PC-9 (cell line): Measurements from ENCODE around the gene DCLRE1C. TPM values are rescaled to one million over a fixed set of nuclear protein-coding genes. Genes with fewer than 3 reads are reported as not detected.

Source experiments
- BruUV-seq: library from RNA; stranded (reverse); fragments of 400-500 nt; replicated peaks from 2 replicates; lab custom pipeline; 2021; lab: Mats Ljungman, UMichigan
- CTCF ChIA-PET: fragments of 300-600 bp; sonication (Branson Sonifier 250); formaldehyde crosslinking; loops from one replicate; lab custom pipeline; 2022; ENCODE audit warnings: antibody characterized with exemption; lab: Charles Lee
- POLR2A ChIA-PET: fragments of 300-600 bp; sonication (Branson Sonifier 250); formaldehyde crosslinking; loops from one replicate; lab custom pipeline; 2022; ENCODE audit warnings: antibody characterized with exemption; ENCODE audit not compliant: unreplicated experiment; lab: Charles Lee
- DNase-seq, 2 experiments: peaks; one replicate each; pipeline versions ENCODE4 v3.0.0 to v3.0.0-alpha.2; 2015 to 2022; ENCODE audit warnings: mixed read lengths in 1 of 2
- H2AFZ ChIP-seq: fragments of 200-600 bp; sonication (generic); 2 replicates; pipeline ENCODE4 v1.8.1; 2017; ENCODE audit warnings: antibody characterized with exemption
- H3F3A ChIP-seq: fragments of 200-600 bp; sonication (generic); 2 replicates; pipeline ENCODE4 v1.8.1; 2017; ENCODE audit warnings: antibody characterized with exemption, mild to moderate bottlenecking, low read depth; ENCODE audit not compliant: insufficient read depth
- H3K27ac ChIP-seq: fragments of 200-600 bp; sonication (generic); 2 replicates; pipeline ENCODE4 v1.6.1; 2016; ENCODE audit warnings: mixed run types
- H3K27me3 ChIP-seq: fragments of 200-600 bp; sonication (generic); 2 replicates; pipeline ENCODE4 v1.6.1; 2016; ENCODE audit warnings: low read depth, mixed run types; ENCODE audit not compliant: insufficient read depth
- H3K36me3 ChIP-seq: fragments of 200-600 bp; sonication (generic); 2 replicates; pipeline ENCODE4 v1.6.1; 2016; ENCODE audit warnings: low read depth, mixed run types
- H3K4me1 ChIP-seq: fragments of 200-600 bp; sonication (generic); replicated peaks from 2 replicates; pipeline ENCODE4 v1.6.1; 2016; ENCODE audit warnings: mixed run types; ENCODE audit not compliant: insufficient read depth
- H3K4me2 ChIP-seq: fragments of 200-600 bp; sonication (generic); 2 replicates; pipeline ENCODE4 v1.6.1; 2017; ENCODE audit warnings: mixed run types
- H3K4me3 ChIP-seq: fragments of 200-600 bp; sonication (generic); 2 replicates; pipeline ENCODE4 v1.6.1; 2016; ENCODE audit warnings: mixed run types
- H3K79me2 ChIP-seq: fragments of 200-600 bp; sonication (generic); 2 replicates; pipeline ENCODE4 v1.6.1; 2017; ENCODE audit warnings: low read depth, mixed run types
- H3K9me2 ChIP-seq: fragments of 200-600 bp; sonication (generic); 2 replicates; pipeline ENCODE4 v1.8.1; 2017; ENCODE audit warnings: mild to moderate bottlenecking; ENCODE audit not compliant: insufficient read depth
- H3K9me3 ChIP-seq: fragments of 200-600 bp; sonication (generic); 2 replicates; pipeline ENCODE4 v1.8.1; 2016; ENCODE audit warnings: low read depth; ENCODE audit not compliant: insufficient read depth
- H4K20me1 ChIP-seq: fragments of 200-600 bp; sonication (generic); 2 replicates; pipeline ENCODE4 v1.8.1; 2017; ENCODE audit not compliant: insufficient read depth
- EZH2 ChIP-seq: fragments of 200-600 bp; sonication (generic); IDR thresholded peaks from 2 replicates; pipeline ENCODE4 v1.8.0; 2017; ENCODE audit warnings: antibody characterized with exemption, low read depth
- intact Hi-C: fragments of 100-400 bp; cut with micrococcal nuclease; formaldehyde crosslinking; loops from one replicate; pipeline ENCODE4 v1.10.0; 2022; ENCODE audit not compliant: unreplicated experiment
- total RNA-seq: library from RNA; stranded (reverse); gene quantifications from 2 replicates; pipeline ENCODE4 v1.2.3, GENCODE V29; 2021
- TF ChIP-seq, protein P1 (sequence below): fragments of 200-600 bp; sonication (generic); conservative IDR thresholded peaks from 2 replicates; pipeline ENCODE4 v1.6.1; 2017; ENCODE audit warnings: mixed run types, antibody characterized with exemption, mild to moderate bottlenecking, moderate library complexity

Gene DCLRE1C
- total RNA-seq, 1 experiment from 2014 or later: 14.0 TPM

- H4K20me1 ChIP-seq: no peaks in the 10 kb centered on the region
- no peak for TF ChIP-seq EZH2
- TF ChIP-seq, protein P1, sequence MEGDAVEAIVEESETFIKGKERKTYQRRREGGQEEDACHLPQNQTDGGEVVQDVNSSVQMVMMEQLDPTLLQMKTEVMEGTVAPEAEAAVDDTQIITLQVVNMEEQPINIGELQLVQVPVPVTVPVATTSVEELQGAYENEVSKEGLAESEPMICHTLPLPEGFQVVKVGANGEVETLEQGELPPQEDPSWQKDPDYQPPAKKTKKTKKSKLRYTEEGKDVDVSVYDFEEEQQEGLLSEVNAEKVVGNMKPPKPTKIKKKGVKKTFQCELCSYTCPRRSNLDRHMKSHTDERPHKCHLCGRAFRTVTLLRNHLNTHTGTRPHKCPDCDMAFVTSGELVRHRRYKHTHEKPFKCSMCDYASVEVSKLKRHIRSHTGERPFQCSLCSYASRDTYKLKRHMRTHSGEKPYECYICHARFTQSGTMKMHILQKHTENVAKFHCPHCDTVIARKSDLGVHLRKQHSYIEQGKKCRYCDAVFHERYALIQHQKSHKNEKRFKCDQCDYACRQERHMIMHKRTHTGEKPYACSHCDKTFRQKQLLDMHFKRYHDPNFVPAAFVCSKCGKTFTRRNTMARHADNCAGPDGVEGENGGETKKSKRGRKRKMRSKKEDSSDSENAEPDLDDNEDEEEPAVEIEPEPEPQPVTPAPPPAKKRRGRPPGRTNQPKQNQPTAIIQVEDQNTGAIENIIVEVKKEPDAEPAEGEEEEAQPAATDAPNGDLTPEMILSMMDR: no peak
- peak overlapping the region; percentile 97 for H3K27ac ChIP-seq
- BruUV-seq: no TSS peak
- intact Hi-C loops: loop anchor here (1.0 to 5.0 kb wide), 4 partner anchors 78 to 212 kb away; partner anchors contain the start of genes NMT2, RPP38 and SUV39H2
- peaks cover 14% of the 10 kb centered on the region for H3K4me1 ChIP-seq
- peaks cover 24% of the 10 kb centered on the region for H3K79me2 ChIP-seq
- ChIA-PET POLR2A (interaction anchor here (0.5 to 1.0 kb wide), 3 partner anchors 48 to 213 kb away, joined by 3 to 4 read pairs (median 3); partner anchors contain the start of gene NMT2), CTCF (interaction anchor here (0.5 kb wide), 1 partner anchor 37 kb away, joined by 3 read pairs; no protein-coding TSS in a partner anchor)
- H3K9me2 ChIP-seq: no peaks in the 10 kb centered on the region
- H3K4me2 ChIP-seq: peak overlapping the region; percentile 97
- peaks cover 25% of the 10 kb centered on the region for H3F3A ChIP-seq
- no peaks in the 10 kb centered on the region for H3K36me3 ChIP-seq
- no peaks in the 10 kb centered on the region for H3K9me3 ChIP-seq
- no peak for DNase-seq
- no peaks in the 10 kb centered on the region for H3K27me3 ChIP-seq
- peak overlapping the region; percentile 79 for H2AFZ ChIP-seq
- H3K4me3 ChIP-seq: peak overlapping the region; percentile 93
Measured at GRCh38 chr10:14954934-14955333, 1.0 kb upstream of the DCLRE1C start.

- no peak for DNase-seq
- peak overlapping the region; percentile 97 for H2AFZ ChIP-seq
- H3K4me2 ChIP-seq: peak overlapping the region; percentile 97
- H3K4me1 ChIP-seq: peaks cover 14% of the 10 kb centered on the region
- no peaks in the 10 kb centered on the region for H4K20me1 ChIP-seq
- peak overlapping the region; percentile 97 for H3K27ac ChIP-seq
- H3K79me2 ChIP-seq: peaks cover 24% of the 10 kb centered on the region
- H3K4me3 ChIP-seq: peak overlapping the region; percentile 93
- peaks cover 20% of the 10 kb centered on the region for H3F3A ChIP-seq
- no peak for TF ChIP-seq EZH2
- H3K9me2 ChIP-seq: no peaks in the 10 kb centered on the region
- H3K36me3 ChIP-seq: no peaks in the 10 kb centered on the region
- CTCF ChIA-PET: interaction anchor here (0.8 to 1.1 kb wide), 2 partner anchors 18 to 131 kb away, joined by 3 read pairs; no protein-coding TSS in a partner anchor
- H3K9me3 ChIP-seq: no peaks in the 10 kb centered on the region
- H3K27me3 ChIP-seq: no peaks in the 10 kb centered on the region
- intact Hi-C loops: loop anchor here (5.0 kb wide), 1 partner anchor 76 kb away; the partner anchor contains the start of gene SUV39H2
- BruUV-seq: no TSS peak
- POLR2A ChIA-PET: interaction anchor here (0.6 to 0.9 kb wide), 7 partner anchors 13 to 1864 kb away, joined by 3 to 7 read pairs (median 3); partner anchors contain the start of gene RSU1
Measured at GRCh38 chr10:14953424-14954000, 384 bp downstream of the DCLRE1C start.

GRCh38 chr10:14952851-14953423 lies 959 bp downstream of the DCLRE1C start:
- peaks cover 14% of the 10 kb centered on the region for H3K4me1 ChIP-seq
- peak overlapping the region; percentile 97 for H3K27ac ChIP-seq
- H3K9me3 ChIP-seq: no peaks in the 10 kb centered on the region
- H3K9me2 ChIP-seq: no peaks in the 10 kb centered on the region
- peak overlapping the region; percentile 97 for H2AFZ ChIP-seq
- TSS peak; percentile 45 for BruUV-seq
- TF ChIP-seq, protein P1: no peak
- no peak for TF ChIP-seq EZH2
- H3K4me2 ChIP-seq: peak overlapping the region; percentile 97
- intact Hi-C loops: loop anchor here (5.0 kb wide), 1 partner anchor 76 kb away; the partner anchor contains the start of gene SUV39H2
- POLR2A ChIA-PET: interaction anchor here (0.6 kb wide), 3 partner anchors 12 to 153 kb away, joined by 3 to 4 read pairs (median 3); no protein-coding TSS in a partner anchor
- H4K20me1 ChIP-seq: no peaks in the 10 kb centered on the region
- H3K36me3 ChIP-seq: no peaks in the 10 kb centered on the region
- H3K79me2 ChIP-seq: peaks cover 24% of the 10 kb centered on the region
- H3K4me3 ChIP-seq: peak overlapping the region; percentile 93
- no peaks in the 10 kb centered on the region for H3K27me3 ChIP-seq
- DNase-seq: no peak
- CTCF ChIA-PET: interaction anchor here (0.8 to 1.1 kb wide), 2 partner anchors 19 to 131 kb away, joined by 3 read pairs; no protein-coding TSS in a partner anchor
- peaks cover 20% of the 10 kb centered on the region for H3F3A ChIP-seq
